Uterus (tissue), 2 donors: ENCODE data around the gene GSTM3.
"Not testable (repeated sequence)": the region's sequence is repeated elsewhere in the genome, so short reads cannot be mapped to it uniquely, and the experiment has no call there.

ENCODE experiments used
- CTCF ChIP-seq, 4 experiments: fragments of 200-600 bp in 2 of 4; fragments of 450-650 bp in 2 of 4; sonication (generic) in 2 of 4; IDR thresholded peaks; one replicate each; pipeline ENCODE4 v1.5.1; 2016 to 2019; ENCODE audit warnings: antibody characterized with exemption in 4 of 4, mild to moderate bottlenecking in 2 of 4, moderate library complexity in 1 of 4
- POLR2A ChIP-seq, 2 donors: fragments of 450-650 bp; IDR thresholded peaks; one replicate each; pipeline ENCODE4 v1.6.1; 2016; ENCODE audit warnings: antibody characterized with exemption in 2 of 2, mild to moderate bottlenecking in 1 of 2, moderate library complexity in 1 of 2

GRCh38 chr1:109685890-109686289 is 54.9 kb downstream of the GSTM3 start:
- not testable (repeated sequence) for TF ChIP-seq CTCF, POLR2A (IDR thresholded peaks at IDR 0.05)
